ENCODE results near the gene BEX3.

The BEX3 gene

GRCh38 chrX:103400931-103401330, 24.6 kb downstream of the BEX3 start:
- Histone ChIP-seq H3K4me3 (replicated peaks; ENCODE audit: insufficient read depth, low read length) (no peak overlapping the region), H3K27me3 (ENCODE audit: insufficient read depth, poor library complexity, severe bottlenecking) (peaks cover 2% of the 10 kb centered on the region), H3K27ac (replicated peaks) (no peak overlapping the region)
- no peak for TF ChIP-seq POLR2AphosphoS5 (IDR thresholded peaks at IDR 0.05; ENCODE audit: low read depth)
- TF ChIP-seq CTCF (IDR thresholded peaks at IDR 0.05; ENCODE audit: insufficient read depth, low read length) = no peak
- no peak for TF ChIP-seq GABPA (IDR thresholded peaks at IDR 0.05; ENCODE audit: low read depth)
- TF ChIP-seq SPI1 (IDR thresholded peaks at IDR 0.05; ENCODE audit: borderline replicate concordance, low read depth) = no peak
- TF ChIP-seq, protein P1, sequence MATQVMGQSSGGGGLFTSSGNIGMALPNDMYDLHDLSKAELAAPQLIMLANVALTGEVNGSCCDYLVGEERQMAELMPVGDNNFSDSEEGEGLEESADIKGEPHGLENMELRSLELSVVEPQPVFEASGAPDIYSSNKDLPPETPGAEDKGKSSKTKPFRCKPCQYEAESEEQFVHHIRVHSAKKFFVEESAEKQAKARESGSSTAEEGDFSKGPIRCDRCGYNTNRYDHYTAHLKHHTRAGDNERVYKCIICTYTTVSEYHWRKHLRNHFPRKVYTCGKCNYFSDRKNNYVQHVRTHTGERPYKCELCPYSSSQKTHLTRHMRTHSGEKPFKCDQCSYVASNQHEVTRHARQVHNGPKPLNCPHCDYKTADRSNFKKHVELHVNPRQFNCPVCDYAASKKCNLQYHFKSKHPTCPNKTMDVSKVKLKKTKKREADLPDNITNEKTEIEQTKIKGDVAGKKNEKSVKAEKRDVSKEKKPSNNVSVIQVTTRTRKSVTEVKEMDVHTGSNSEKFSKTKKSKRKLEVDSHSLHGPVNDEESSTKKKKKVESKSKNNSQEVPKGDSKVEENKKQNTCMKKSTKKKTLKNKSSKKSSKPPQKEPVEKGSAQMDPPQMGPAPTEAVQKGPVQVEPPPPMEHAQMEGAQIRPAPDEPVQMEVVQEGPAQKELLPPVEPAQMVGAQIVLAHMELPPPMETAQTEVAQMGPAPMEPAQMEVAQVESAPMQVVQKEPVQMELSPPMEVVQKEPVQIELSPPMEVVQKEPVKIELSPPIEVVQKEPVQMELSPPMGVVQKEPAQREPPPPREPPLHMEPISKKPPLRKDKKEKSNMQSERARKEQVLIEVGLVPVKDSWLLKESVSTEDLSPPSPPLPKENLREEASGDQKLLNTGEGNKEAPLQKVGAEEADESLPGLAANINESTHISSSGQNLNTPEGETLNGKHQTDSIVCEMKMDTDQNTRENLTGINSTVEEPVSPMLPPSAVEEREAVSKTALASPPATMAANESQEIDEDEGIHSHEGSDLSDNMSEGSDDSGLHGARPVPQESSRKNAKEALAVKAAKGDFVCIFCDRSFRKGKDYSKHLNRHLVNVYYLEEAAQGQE (IDR thresholded peaks at IDR 0.05; ENCODE audit: insufficient replicate concordance, low read depth) = no peak
- no peak for DNase-seq (ENCODE audit: low read depth in 1 of 2, low spot score in 1 of 2)

GRCh38 chrX:103404231-103405008, 28.1 kb downstream of the BEX3 start:
- Histone ChIP-seq H3K4me3 (replicated peaks; ENCODE audit: insufficient read depth, low read length) (peak overlapping the region; percentile 25), H3K27me3 (ENCODE audit: insufficient read depth, poor library complexity, severe bottlenecking) (peaks cover 2% of the 10 kb centered on the region), H3K27ac (replicated peaks) (no peak overlapping the region)
- no peak for TF ChIP-seq CTCF (IDR thresholded peaks at IDR 0.05; ENCODE audit: insufficient read depth, low read length)
- no peak for DNase-seq (ENCODE audit: low read depth in 1 of 2, low spot score in 1 of 2)

GRCh38 chrX:103405009-103405333, 28.6 kb downstream of the BEX3 start:
- no peak for DNase-seq (ENCODE audit: low read depth in 1 of 2, low spot score in 1 of 2)
- Histone ChIP-seq H3K27ac (replicated peaks) (no peak overlapping the region), H3K4me3 (replicated peaks; ENCODE audit: insufficient read depth, low read length) (peak overlapping the region; percentile 25), H3K27me3 (ENCODE audit: insufficient read depth, poor library complexity, severe bottlenecking) (peaks cover 2% of the 10 kb centered on the region)
- TF ChIP-seq, protein P1 (IDR thresholded peaks at IDR 0.05; ENCODE audit: insufficient replicate concordance, low read depth) = no peak
- TF ChIP-seq SPI1 (IDR thresholded peaks at IDR 0.05; ENCODE audit: borderline replicate concordance, low read depth) (no peak), CTCF (IDR thresholded peaks at IDR 0.05; ENCODE audit: insufficient read depth, low read length) (no peak), POLR2AphosphoS5 (IDR thresholded peaks at IDR 0.05; ENCODE audit: low read depth) (no peak), GABPA (IDR thresholded peaks at IDR 0.05; ENCODE audit: low read depth) (no peak)

DNA sequence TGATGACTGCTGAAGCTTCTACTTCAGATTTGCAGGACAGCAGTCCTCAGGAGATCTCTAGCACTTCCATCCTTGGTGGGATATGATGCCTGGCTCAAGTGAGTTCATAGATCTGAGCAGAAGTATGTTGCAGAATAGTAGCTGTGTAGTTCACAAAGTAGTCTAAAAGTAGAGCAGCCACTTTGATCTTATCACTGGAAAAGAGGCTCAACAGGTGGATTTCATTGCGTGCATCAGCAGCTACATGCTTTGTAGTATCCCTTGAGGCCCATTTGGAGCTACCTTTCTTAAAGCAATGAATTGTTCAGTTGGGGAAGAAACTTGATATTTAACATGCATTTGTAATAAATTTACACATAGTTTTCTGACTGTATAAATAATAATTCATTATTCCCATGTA, 29.9 kb downstream of the BEX3 start:
- TF ChIP-seq CTCF (IDR thresholded peaks at IDR 0.05; ENCODE audit: insufficient read depth, low read length) = no peak
- no peak for TF ChIP-seq SPI1 (IDR thresholded peaks at IDR 0.05; ENCODE audit: borderline replicate concordance, low read depth)
- TF ChIP-seq POLR2AphosphoS5 (IDR thresholded peaks at IDR 0.05; ENCODE audit: low read depth) = no peak
- TF ChIP-seq GABPA (IDR thresholded peaks at IDR 0.05; ENCODE audit: low read depth) = no peak
- TF ChIP-seq, protein P1 (IDR thresholded peaks at IDR 0.05; ENCODE audit: insufficient replicate concordance, low read depth) = no peak
- no peak overlapping the region for H3K4me3 ChIP-seq (replicated peaks; ENCODE audit: insufficient read depth, low read length)
- H3K27ac ChIP-seq (replicated peaks) = no peak overlapping the region
- peaks cover 2% of the 10 kb centered on the region for H3K27me3 ChIP-seq (ENCODE audit: insufficient read depth, poor library complexity, severe bottlenecking)
- no peak for DNase-seq (ENCODE audit: low read depth in 1 of 2, low spot score in 1 of 2)
